ENCODE data around the gene CALCR.

Gene CALCR

DNA sequence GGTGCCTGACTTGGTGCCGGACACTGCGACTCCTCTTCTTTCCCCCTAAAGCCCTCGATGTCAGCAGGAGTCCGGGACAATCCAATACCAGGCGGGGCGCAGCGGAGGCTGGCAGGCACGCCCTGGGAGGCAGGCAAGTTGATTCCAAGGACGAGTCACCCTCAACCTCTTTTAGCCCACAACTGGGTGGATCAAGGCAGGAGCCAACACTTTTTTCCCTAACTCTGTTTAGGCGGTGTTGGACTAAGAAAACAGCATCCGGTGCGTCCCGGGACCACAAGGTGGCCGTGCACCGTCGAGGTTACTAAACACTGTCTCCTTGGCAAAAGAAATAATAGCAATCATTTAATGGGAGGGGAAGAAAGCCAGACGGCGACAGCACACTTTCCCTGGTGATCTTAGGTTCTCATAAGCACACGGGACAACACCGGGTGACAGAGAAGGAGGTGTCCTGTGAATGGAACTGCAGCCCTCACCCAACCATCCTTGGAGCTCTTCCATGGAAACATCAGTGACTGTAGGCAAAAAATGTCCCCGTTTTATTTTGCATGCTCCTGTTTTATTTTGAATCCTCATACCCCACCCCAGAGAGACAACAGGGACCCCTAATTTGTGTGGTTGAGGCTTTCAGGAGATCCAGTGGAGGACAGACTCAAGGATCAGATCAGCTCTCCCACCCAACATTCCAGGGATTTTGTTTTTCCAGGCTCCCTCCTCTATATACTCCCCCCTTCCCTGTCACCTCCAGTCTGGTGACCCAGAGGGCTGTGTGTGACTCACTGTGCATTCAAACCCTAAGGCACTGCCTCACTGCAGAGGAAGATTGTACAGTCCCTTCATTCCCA lies 1.3 kb upstream of the CALCR start:
- peak; percentile 52 for ATAC-seq
- TF ChIP-seq CSDC2 (CRISPR knock-in tag; IDR thresholded peaks at IDR 0.05) = no peak
- no peak for TF ChIP-seq ZNF8 (CRISPR knock-in tag; IDR thresholded peaks at IDR 0.05)
- no peak for TF ChIP-seq ZNF70 (CRISPR knock-in tag; IDR thresholded peaks at IDR 0.05)
- no peak for TF ChIP-seq ZFP30 (CRISPR knock-in tag; IDR thresholded peaks at IDR 0.05)
- TF ChIP-seq PPARA (CRISPR knock-in tag; IDR thresholded peaks at IDR 0.05; ENCODE audit: borderline replicate concordance) = no peak
- TF ChIP-seq ISL1 (CRISPR knock-in tag; IDR thresholded peaks at IDR 0.05) = no peak
- TF ChIP-seq, protein P1, sequence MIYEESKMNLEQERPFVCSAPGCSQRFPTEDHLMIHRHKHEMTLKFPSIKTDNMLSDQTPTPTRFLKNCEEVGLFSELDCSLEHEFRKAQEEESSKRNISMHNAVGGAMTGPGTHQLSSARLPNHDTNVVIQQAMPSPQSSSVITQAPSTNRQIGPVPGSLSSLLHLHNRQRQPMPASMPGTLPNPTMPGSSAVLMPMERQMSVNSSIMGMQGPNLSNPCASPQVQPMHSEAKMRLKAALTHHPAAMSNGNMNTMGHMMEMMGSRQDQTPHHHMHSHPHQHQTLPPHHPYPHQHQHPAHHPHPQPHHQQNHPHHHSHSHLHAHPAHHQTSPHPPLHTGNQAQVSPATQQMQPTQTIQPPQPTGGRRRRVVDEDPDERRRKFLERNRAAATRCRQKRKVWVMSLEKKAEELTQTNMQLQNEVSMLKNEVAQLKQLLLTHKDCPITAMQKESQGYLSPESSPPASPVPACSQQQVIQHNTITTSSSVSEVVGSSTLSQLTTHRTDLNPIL (CRISPR knock-in tag; IDR thresholded peaks at IDR 0.05; ENCODE audit: low read depth) = no peak

DNA sequence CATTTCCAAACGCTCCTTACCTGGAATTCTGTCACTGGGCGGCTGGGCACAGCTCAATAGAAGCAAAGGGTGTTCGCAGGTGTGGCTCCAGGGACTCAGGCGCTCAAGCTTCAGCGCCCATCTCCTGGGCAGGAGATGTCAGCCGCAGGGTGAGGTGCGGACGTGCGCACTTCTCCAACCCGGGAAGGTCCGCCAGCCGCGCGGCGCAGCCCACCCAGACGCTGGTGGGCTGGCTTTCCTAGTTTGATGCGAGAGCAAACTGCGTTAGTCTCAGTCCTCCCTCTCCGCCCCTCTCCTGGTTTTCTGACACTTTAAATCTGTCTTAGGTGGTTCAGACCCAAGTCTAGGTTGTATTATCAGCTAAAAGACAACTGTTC lies 267 bp downstream of the CALCR start:
- TF ChIP-seq TCF4 (CRISPR knock-in tag; IDR thresholded peaks at IDR 0.05; ENCODE audit: borderline replicate concordance) = no peak
- TF ChIP-seq, protein P2, sequence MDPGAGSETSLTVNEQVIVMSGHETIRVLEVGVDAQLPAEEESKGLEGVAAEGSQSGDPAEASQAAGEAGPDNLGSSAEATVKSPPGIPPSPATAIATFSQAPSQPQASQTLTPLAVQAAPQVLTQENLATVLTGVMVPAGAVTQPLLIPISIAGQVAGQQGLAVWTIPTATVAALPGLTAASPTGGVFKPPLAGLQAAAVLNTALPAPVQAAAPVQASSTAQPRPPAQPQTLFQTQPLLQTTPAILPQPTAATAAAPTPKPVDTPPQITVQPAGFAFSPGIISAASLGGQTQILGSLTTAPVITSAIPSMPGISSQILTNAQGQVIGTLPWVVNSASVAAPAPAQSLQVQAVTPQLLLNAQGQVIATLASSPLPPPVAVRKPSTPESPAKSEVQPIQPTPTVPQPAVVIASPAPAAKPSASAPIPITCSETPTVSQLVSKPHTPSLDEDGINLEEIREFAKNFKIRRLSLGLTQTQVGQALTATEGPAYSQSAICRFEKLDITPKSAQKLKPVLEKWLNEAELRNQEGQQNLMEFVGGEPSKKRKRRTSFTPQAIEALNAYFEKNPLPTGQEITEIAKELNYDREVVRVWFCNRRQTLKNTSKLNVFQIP (CRISPR knock-in tag; IDR thresholded peaks at IDR 0.05; ENCODE audit: borderline replicate concordance, low read depth) = no peak
- TF ChIP-seq, protein P3, sequence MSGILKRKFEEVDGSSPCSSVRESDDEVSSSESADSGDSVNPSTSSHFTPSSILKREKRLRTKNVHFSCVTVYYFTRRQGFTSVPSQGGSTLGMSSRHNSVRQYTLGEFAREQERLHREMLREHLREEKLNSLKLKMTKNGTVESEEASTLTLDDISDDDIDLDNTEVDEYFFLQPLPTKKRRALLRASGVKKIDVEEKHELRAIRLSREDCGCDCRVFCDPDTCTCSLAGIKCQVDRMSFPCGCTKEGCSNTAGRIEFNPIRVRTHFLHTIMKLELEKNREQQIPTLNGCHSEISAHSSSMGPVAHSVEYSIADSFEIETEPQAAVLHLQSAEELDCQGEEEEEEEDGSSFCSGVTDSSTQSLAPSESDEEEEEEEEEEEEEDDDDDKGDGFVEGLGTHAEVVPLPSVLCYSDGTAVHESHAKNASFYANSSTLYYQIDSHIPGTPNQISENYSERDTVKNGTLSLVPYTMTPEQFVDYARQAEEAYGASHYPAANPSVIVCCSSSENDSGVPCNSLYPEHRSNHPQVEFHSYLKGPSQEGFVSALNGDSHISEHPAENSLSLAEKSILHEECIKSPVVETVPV (CRISPR knock-in tag; IDR thresholded peaks at IDR 0.05) = no peak
- TF ChIP-seq, protein P4, sequence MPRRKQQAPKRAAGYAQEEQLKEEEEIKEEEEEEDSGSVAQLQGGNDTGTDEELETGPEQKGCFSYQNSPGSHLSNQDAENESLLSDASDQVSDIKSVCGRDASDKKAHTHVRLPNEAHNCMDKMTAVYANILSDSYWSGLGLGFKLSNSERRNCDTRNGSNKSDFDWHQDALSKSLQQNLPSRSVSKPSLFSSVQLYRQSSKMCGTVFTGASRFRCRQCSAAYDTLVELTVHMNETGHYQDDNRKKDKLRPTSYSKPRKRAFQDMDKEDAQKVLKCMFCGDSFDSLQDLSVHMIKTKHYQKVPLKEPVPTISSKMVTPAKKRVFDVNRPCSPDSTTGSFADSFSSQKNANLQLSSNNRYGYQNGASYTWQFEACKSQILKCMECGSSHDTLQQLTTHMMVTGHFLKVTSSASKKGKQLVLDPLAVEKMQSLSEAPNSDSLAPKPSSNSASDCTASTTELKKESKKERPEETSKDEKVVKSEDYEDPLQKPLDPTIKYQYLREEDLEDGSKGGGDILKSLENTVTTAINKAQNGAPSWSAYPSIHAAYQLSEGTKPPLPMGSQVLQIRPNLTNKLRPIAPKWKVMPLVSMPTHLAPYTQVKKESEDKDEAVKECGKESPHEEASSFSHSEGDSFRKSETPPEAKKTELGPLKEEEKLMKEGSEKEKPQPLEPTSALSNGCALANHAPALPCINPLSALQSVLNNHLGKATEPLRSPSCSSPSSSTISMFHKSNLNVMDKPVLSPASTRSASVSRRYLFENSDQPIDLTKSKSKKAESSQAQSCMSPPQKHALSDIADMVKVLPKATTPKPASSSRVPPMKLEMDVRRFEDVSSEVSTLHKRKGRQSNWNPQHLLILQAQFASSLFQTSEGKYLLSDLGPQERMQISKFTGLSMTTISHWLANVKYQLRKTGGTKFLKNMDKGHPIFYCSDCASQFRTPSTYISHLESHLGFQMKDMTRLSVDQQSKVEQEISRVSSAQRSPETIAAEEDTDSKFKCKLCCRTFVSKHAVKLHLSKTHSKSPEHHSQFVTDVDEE (CRISPR knock-in tag; IDR thresholded peaks at IDR 0.05) = no peak
- TF ChIP-seq ZC3H10 (CRISPR knock-in tag; IDR thresholded peaks at IDR 0.05) = no peak
- TF ChIP-seq CSDC2 (CRISPR knock-in tag; IDR thresholded peaks at IDR 0.05) = no peak
- TF ChIP-seq, protein P1 (CRISPR knock-in tag; IDR thresholded peaks at IDR 0.05; ENCODE audit: low read depth) = no peak
- no peak for TF ChIP-seq ZFP30 (CRISPR knock-in tag; IDR thresholded peaks at IDR 0.05)
- TF ChIP-seq, protein P5, sequence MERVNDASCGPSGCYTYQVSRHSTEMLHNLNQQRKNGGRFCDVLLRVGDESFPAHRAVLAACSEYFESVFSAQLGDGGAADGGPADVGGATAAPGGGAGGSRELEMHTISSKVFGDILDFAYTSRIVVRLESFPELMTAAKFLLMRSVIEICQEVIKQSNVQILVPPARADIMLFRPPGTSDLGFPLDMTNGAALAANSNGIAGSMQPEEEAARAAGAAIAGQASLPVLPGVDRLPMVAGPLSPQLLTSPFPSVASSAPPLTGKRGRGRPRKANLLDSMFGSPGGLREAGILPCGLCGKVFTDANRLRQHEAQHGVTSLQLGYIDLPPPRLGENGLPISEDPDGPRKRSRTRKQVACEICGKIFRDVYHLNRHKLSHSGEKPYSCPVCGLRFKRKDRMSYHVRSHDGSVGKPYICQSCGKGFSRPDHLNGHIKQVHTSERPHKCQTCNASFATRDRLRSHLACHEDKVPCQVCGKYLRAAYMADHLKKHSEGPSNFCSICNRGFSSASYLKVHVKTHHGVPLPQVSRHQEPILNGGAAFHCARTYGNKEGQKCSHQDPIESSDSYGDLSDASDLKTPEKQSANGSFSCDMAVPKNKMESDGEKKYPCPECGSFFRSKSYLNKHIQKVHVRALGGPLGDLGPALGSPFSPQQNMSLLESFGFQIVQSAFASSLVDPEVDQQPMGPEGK (CRISPR knock-in tag; IDR thresholded peaks at IDR 0.05; ENCODE audit: borderline replicate concordance) = no peak

DNA sequence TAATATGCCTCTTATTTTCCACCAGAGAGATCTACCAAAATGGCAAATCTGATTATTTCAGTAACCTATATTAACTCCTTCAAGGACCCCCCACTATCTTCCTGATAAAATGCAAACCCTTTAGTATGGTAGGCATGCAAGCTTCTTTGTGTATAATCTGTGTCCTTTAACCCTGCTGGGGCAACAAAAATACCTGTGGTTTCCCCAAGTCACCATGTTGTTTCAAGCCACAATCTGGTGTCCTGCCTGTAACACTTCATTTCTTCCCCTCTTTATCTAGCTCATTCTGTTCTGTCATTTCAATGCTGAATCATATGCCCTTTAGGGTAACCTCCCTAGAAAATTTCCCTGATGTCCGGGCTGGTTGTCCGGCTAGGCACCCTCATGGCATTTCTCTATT lies 5.3 kb downstream of the CALCR start:
- TF ChIP-seq ZNF8 (CRISPR knock-in tag; IDR thresholded peaks at IDR 0.05) = no peak
- no peak for ATAC-seq

More for the DNA sequence above, 267 bp downstream of the CALCR start:
- ATAC-seq = no peak

DNA sequence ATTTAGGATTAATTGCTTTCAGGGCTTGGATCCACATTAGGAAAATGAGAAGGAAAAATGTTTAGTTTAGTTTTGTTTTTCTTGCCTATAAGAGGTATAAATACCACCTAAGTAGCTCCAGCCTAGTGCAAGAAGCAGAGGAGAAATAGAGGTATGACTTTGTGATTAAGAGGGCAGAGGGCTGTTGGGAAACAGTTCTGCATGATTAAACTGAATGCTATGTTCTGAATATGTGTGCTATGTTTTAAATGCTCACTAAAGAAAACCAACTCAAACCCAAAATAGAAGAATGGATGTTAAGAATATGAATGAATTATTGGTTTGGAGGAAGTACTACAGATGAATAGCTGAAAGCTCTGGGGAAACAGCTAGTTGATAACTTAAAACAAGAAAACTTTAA lies 7.6 kb downstream of the CALCR start:
- no peak for ATAC-seq
- TF ChIP-seq ZNF565 (CRISPR knock-in tag; conservative IDR thresholded peaks at IDR 0.05; ENCODE audit: low read depth) (no peak), ZNF70 (CRISPR knock-in tag; IDR thresholded peaks at IDR 0.05) (no peak), ZFP30 (CRISPR knock-in tag; IDR thresholded peaks at IDR 0.05) (no peak), CSDC2 (CRISPR knock-in tag; IDR thresholded peaks at IDR 0.05) (no peak), TOX (CRISPR knock-in tag; IDR thresholded peaks at IDR 0.05; ENCODE audit: borderline replicate concordance) (no peak), SNAI2 (CRISPR knock-in tag; IDR thresholded peaks at IDR 0.05) (no peak), TCF4 (CRISPR knock-in tag; IDR thresholded peaks at IDR 0.05; ENCODE audit: borderline replicate concordance) (no peak), ESRRG (CRISPR knock-in tag; IDR thresholded peaks at IDR 0.05) (no peak), ZFP3 (CRISPR knock-in tag; IDR thresholded peaks at IDR 0.05) (no peak), ISL1 (CRISPR knock-in tag; IDR thresholded peaks at IDR 0.05) (no peak), RARB (CRISPR knock-in tag; IDR thresholded peaks at IDR 0.05) (no peak)
- TF ChIP-seq, protein P5 (CRISPR knock-in tag; IDR thresholded peaks at IDR 0.05; ENCODE audit: borderline replicate concordance) = no peak
- TF ChIP-seq, protein P1 (CRISPR knock-in tag; IDR thresholded peaks at IDR 0.05; ENCODE audit: low read depth) = no peak
